ENCODE data around the gene ELMO2.

Gene ELMO2

GRCh38 chr20:46322641-46323040, 83.8 kb downstream of the ELMO2 start:
- no peak overlapping the region for H3K4me3 ChIP-seq (ENCODE audit: low read depth, low read length)
- no peak for DNase-seq (ENCODE audit: low read depth)
- TF ChIP-seq CTCF (IDR thresholded peaks at IDR 0.05; ENCODE audit: control insufficient read depth, extremely low read depth, insufficient read depth), result no peak

GRCh38 chr20:46317685-46318177, 88.7 kb downstream of the ELMO2 start:
- TF ChIP-seq CTCF (IDR thresholded peaks at IDR 0.05; ENCODE audit: control insufficient read depth, extremely low read depth, insufficient read depth), result no peak
- H3K4me3 ChIP-seq (ENCODE audit: low read depth, low read length), result no peak overlapping the region
- DNase-seq (ENCODE audit: low read depth), result no peak

- no peak for TF ChIP-seq CTCF (IDR thresholded peaks at IDR 0.05; ENCODE audit: control insufficient read depth, extremely low read depth, insufficient read depth)
- no peak overlapping the region for H3K4me3 ChIP-seq (ENCODE audit: low read depth, low read length)
- DNase-seq (ENCODE audit: low read depth), result no peak
Observed at GRCh38 chr20:46316984-46317684, 89.3 kb downstream of the ELMO2 start.
